H1 (cell line): ENCODE results near the gene CFAP161. TPM values are rescaled to one million over a fixed set of nuclear protein-coding genes. Genes with fewer than 3 reads are reported as not detected.

Experiments used
- CTCF ChIA-PET: fragments of 300-600 bp; sonication (Branson Sonifier 250); formaldehyde crosslinking; loops from one replicate; lab custom pipeline; 2021; ENCODE audit not compliant: partially characterized antibody; lab: Charles Lee
- POLR2A ChIA-PET: fragments of 300-600 bp; sonication (Branson Sonifier 250); formaldehyde crosslinking; loops from one replicate; lab custom pipeline; 2021; ENCODE audit warnings: inconsistent platforms; ENCODE audit not compliant: partially characterized antibody; lab: Charles Lee
- DNase-seq, 2 experiments: peaks; one replicate each; pipeline versions ENCODE4 v3.0.0 to v3.0.0-alpha.2; 2010 to 2022; ENCODE audit warnings: low spot score in 2 of 2, low read depth in 1 of 2, mixed read lengths in 1 of 2
- FAIRE-seq: peaks from 2 replicates; lab custom pipeline; 2011; peaks lifted over from hg19 to GRCh38; lab: Jason Lieb, UNC
- H2AFZ ChIP-seq: 2 replicates; pipeline ENCODE4 v1.8.1; 2012; ENCODE audit warnings: low read length, inconsistent platforms
- H2AK5ac ChIP-seq: 2 replicates; pipeline ENCODE4 v1.6.1; 2013; ENCODE audit warnings: low read depth, low read length
- H2BK120ac ChIP-seq: replicated peaks from 2 replicates; pipeline ENCODE3; 2013; ENCODE audit warnings: low read depth, low read length, inconsistent platforms
- H2BK12ac ChIP-seq: 2 replicates; pipeline ENCODE4 v1.6.1; 2013; ENCODE audit warnings: low read depth, low read length
- H2BK15ac ChIP-seq: 2 replicates; pipeline ENCODE4 v1.6.1; 2013; ENCODE audit warnings: low read length
- H2BK20ac ChIP-seq: 2 replicates; pipeline ENCODE4 v1.6.1; 2013; ENCODE audit warnings: low read length
- H2BK5ac ChIP-seq: 2 replicates; pipeline ENCODE4 v1.6.1; 2013; ENCODE audit warnings: low read depth, low read length
- H3K14ac ChIP-seq: 2 replicates; pipeline ENCODE4 v1.6.1; 2013; ENCODE audit warnings: inconsistent platforms; ENCODE audit not compliant: insufficient read length
- H3K18ac ChIP-seq: 2 replicates; pipeline ENCODE4 v1.6.1; 2013; ENCODE audit warnings: low read length; ENCODE audit errors: extremely low read depth
- H3K23ac ChIP-seq: 2 replicates; pipeline ENCODE4 v1.6.1; 2013; ENCODE audit warnings: inconsistent platforms; ENCODE audit not compliant: insufficient read length
- H3K23me2 ChIP-seq: 2 replicates; pipeline ENCODE4 v1.6.1; 2013; ENCODE audit warnings: low read depth, low read length
- H3K27ac ChIP-seq: 2 replicates; pipeline ENCODE4 v1.6.1; 2011; ENCODE audit warnings: low read depth, low read length, inconsistent platforms
- H3K27me3 ChIP-seq, 4 experiments: replicated peaks in 1 of 4; 1 replicate in 1 of 4; 2 replicates in 3 of 4; pipeline versions ENCODE4 v1.6.1 to v1.8.1; 2011 to 2013; ENCODE audit warnings: low read length in 3 of 4, mild to moderate bottlenecking in 3 of 4, inconsistent platforms in 2 of 4, mixed read lengths in 2 of 4, moderate library complexity in 1 of 4; ENCODE audit not compliant: control insufficient read depth in 3 of 4, insufficient read depth in 3 of 4; ENCODE audit errors: extremely low read depth in 1 of 4
- H3K36me3 ChIP-seq, 4 experiments: 2 replicates each; pipeline versions ENCODE4 v1.6.1 to v1.8.1; 2011 to 2013; ENCODE audit warnings: mild to moderate bottlenecking in 4 of 4, low read length in 3 of 4, moderate library complexity in 2 of 4, control low read depth in 1 of 4, inconsistent platforms in 1 of 4; ENCODE audit not compliant: insufficient read depth in 4 of 4, control insufficient read depth in 2 of 4
- H3K4ac ChIP-seq: replicated peaks from 2 replicates; pipeline ENCODE3; 2013; ENCODE audit warnings: low read length, low read depth, mixed read lengths, inconsistent platforms; ENCODE audit not compliant: insufficient read length
- H3K4me1 ChIP-seq, 4 experiments: replicated peaks in 1 of 4; 1 replicate in 1 of 4; 2 replicates in 3 of 4; pipeline versions ENCODE4 v1.6.1 to v1.8.1; 2011 to 2013; ENCODE audit warnings: low read length in 3 of 4, inconsistent platforms in 2 of 4, mixed read lengths in 1 of 4; ENCODE audit not compliant: insufficient read depth in 4 of 4, control insufficient read depth in 3 of 4
- H3K4me2 ChIP-seq, 2 experiments: 2 replicates each; pipeline versions ENCODE4 v1.6.1 to v1.8.1; 2011 to 2013; ENCODE audit warnings: low read depth in 2 of 2, low read length in 2 of 2, control low read depth in 1 of 2, inconsistent platforms in 1 of 2, mild to moderate bottlenecking in 1 of 2; ENCODE audit not compliant: insufficient read depth in 1 of 2
- H3K4me3 ChIP-seq, 4 experiments: fragments of 200-600, 300-600 bp in 1 of 4; sonication (generic), shearing (Covaris generic), sonication (Bioruptor Twin) in 1 of 4; 2 replicates each; pipeline versions ENCODE4 v1.5.1 to v1.8.1; 2011 to 2016; ENCODE audit warnings: low read length in 4 of 4, low read depth in 3 of 4, control low read depth in 2 of 4, inconsistent platforms in 2 of 4, mild to moderate bottlenecking in 2 of 4, mixed read lengths in 1 of 4, moderate library complexity in 1 of 4; ENCODE audit not compliant: insufficient read depth in 2 of 4; ENCODE audit errors: extremely low read depth in 1 of 4
- H3K56ac ChIP-seq: replicated peaks from 2 replicates; pipeline ENCODE3; 2013; ENCODE audit warnings: low read depth, mild to moderate bottlenecking, mixed read lengths, low read length, inconsistent platforms; ENCODE audit not compliant: insufficient read length
- H3K79me1 ChIP-seq: 2 replicates; pipeline ENCODE4 v1.6.1; 2013; ENCODE audit warnings: low read depth, low read length, control low read depth
- H3K79me2 ChIP-seq, 2 experiments: 2 replicates each; pipeline versions ENCODE4 v1.6.1 to v1.8.1; 2012 to 2013; ENCODE audit warnings: low read length in 2 of 2, mild to moderate bottlenecking in 2 of 2, inconsistent platforms in 1 of 2; ENCODE audit not compliant: insufficient read depth in 2 of 2, control insufficient read depth in 1 of 2
- H3K9ac ChIP-seq, 4 experiments: replicated peaks in 1 of 4; 1 replicate in 1 of 4; 2 replicates in 3 of 4; pipeline versions ENCODE4 v1.6.1 to v1.8.1; 2011 to 2013; ENCODE audit warnings: low read depth in 3 of 4, low read length in 3 of 4, control low read depth in 2 of 4, mild to moderate bottlenecking in 2 of 4, moderate library complexity in 2 of 4, inconsistent platforms in 1 of 4; ENCODE audit errors: extremely low read depth in 1 of 4
- H3K9me3 ChIP-seq, 2 experiments: 2 replicates each; pipeline versions ENCODE4 v1.6.1 to v1.8.1; 2012 to 2013; ENCODE audit warnings: mild to moderate bottlenecking in 2 of 2, moderate library complexity in 2 of 2, control low read depth in 1 of 2, inconsistent platforms in 1 of 2, low read depth in 1 of 2, low read length in 1 of 2, mixed read lengths in 1 of 2; ENCODE audit not compliant: insufficient read depth in 2 of 2
- H4K20me1 ChIP-seq, 2 experiments: replicated peaks in 1 of 2; 2 replicates each; pipeline versions ENCODE3 to v1.8.1; 2011 to 2013; ENCODE audit warnings: inconsistent platforms in 2 of 2, low read length in 2 of 2, mild to moderate bottlenecking in 1 of 2; ENCODE audit not compliant: insufficient read depth in 2 of 2, control insufficient read depth in 1 of 2
- H4K5ac ChIP-seq: 2 replicates; pipeline ENCODE4 v1.6.1; 2013; ENCODE audit warnings: low read length, low read depth, mixed read lengths, inconsistent platforms; ENCODE audit not compliant: insufficient read length
- H4K8ac ChIP-seq: 2 replicates; pipeline ENCODE4 v1.8.0; 2013; ENCODE audit warnings: mild to moderate bottlenecking, moderate library complexity, low read length, inconsistent platforms; ENCODE audit not compliant: insufficient read depth; ENCODE audit errors: extremely low read depth
- H4K91ac ChIP-seq: replicated peaks from 2 replicates; pipeline ENCODE3; 2013; ENCODE audit warnings: low read length, mixed read lengths, inconsistent platforms; ENCODE audit not compliant: insufficient read length
- BRCA1 ChIP-seq: IDR thresholded peaks from 2 replicates; pipeline ENCODE4 v1.6.1; 2012; ENCODE audit warnings: low read depth, low read length, improper control_type of control experiment
- CBX5 ChIP-seq: fragments of 300-800, 300-1000 bp; sonication (generic); IDR thresholded peaks from 2 replicates; pipeline ENCODE4 v1.7.1; 2016; ENCODE audit warnings: antibody characterized with exemption, low read length, low read depth
- EP300 ChIP-seq, 2 experiments: IDR thresholded peaks; 1 replicate in 1 of 2; 2 replicates in 1 of 2; pipeline ENCODE4 v1.6.1; 2011 to 2012; ENCODE audit warnings: low read depth in 2 of 2, low read length in 2 of 2, mild to moderate bottlenecking in 2 of 2, borderline replicate concordance in 1 of 2, inconsistent platforms in 1 of 2, moderate library complexity in 1 of 2
- HDAC6 ChIP-seq: IDR thresholded peaks from one replicate; pipeline ENCODE4 v1.7.1; 2012; ENCODE audit warnings: low read depth, mild to moderate bottlenecking, inconsistent platforms, low read length, moderate library complexity
- POLR2A ChIP-seq, 2 experiments: IDR thresholded peaks; 1 replicate in 1 of 2; 2 replicates in 1 of 2; pipeline ENCODE4 v1.6.1; 2011; ENCODE audit warnings: low read depth in 2 of 2, low read length in 2 of 2, mild to moderate bottlenecking in 2 of 2; ENCODE audit errors: control extremely low read depth in 1 of 2
- SIN3A ChIP-seq, 2 experiments: IDR thresholded peaks in 1 of 2; conservative IDR thresholded peaks in 1 of 2; 2 replicates each; pipeline ENCODE4 v1.6.1; 2011 to 2012; ENCODE audit warnings: low read length in 2 of 2, improper control_type of control experiment in 1 of 2, low read depth in 1 of 2, mild to moderate bottlenecking in 1 of 2
- YY1 ChIP-seq: IDR thresholded peaks from 2 replicates; pipeline ENCODE4 v1.6.1; 2011; ENCODE audit warnings: low read depth, mild to moderate bottlenecking, low read length
- ZNF274 ChIP-seq: IDR thresholded peaks from 2 replicates; pipeline ENCODE4 v1.7.0; 2012; ENCODE audit warnings: low read length, borderline replicate concordance; ENCODE audit errors: extremely low read depth
- WGBS, 2 experiments: shearing (Covaris generic) in 1 of 2; methylation state at CpG; one replicate each; pipeline versions ENCODE4 v1.1.6 to v1.1.7; 2013 to 2015; ENCODE audit warnings: low lambda C conversion rate in 2 of 2, mixed read lengths in 2 of 2, inconsistent platforms in 1 of 2, low coverage in 1 of 2, missing lambda C conversion rate in 1 of 2; ENCODE audit not compliant: insufficient replicate concordance in 2 of 2, insufficient coverage in 1 of 2, insufficient read length in 1 of 2; ENCODE audit errors: extremely low coverage in 1 of 2, missing lambda C conversion rate in 1 of 2; 5-methylcytosine and 5-hydroxymethylcytosine counted together
- polyA plus RNA-seq, 7 experiments: library from polyadenylated mRNA; depleted of rRNA in 3 of 7; stranded (reverse) in 5 of 7; unstranded in 2 of 7; fragments of >200 nt in 5 of 7; fragments of 200-250 nt in 2 of 7; gene quantifications; 1 replicate in 5 of 7; 2 replicates in 1 of 7; 4 replicates in 1 of 7; pipeline versions ENCODE4 v1.2.1 to v1.2.3, GENCODE V29; 2011 to 2013; ENCODE audit warnings: missing spikeins in 2 of 7, mixed read lengths in 2 of 7
- total RNA-seq: library from RNA; stranded (reverse); fragmentation: NEBNext Ultra II Directional; extraction: Animal tissue kit (Norgen Biotek cat#: 25700); gene quantifications from 2 replicates; pipeline ENCODE4 v1.2.1, GENCODE V29; 2021
- TF ChIP-seq, protein P1 (sequence below): IDR thresholded peaks from 2 replicates; pipeline ENCODE4 v1.6.1; 2012; ENCODE audit warnings: low read length, inconsistent platforms
- TF ChIP-seq, protein P2 (sequence below): IDR thresholded peaks from 2 replicates; pipeline ENCODE4 v1.6.1; 2011; ENCODE audit warnings: low read length, improper control_type of control experiment
- TF ChIP-seq, protein P3 (sequence below): IDR thresholded peaks from 2 replicates; pipeline ENCODE4 v1.6.1; 2012; ENCODE audit warnings: inconsistent platforms

The CFAP161 gene
- total and polyA plus RNA-seq, 2 of the 8 experiments (the other 6 are each of a cell fraction or from before 2014, with no cell fraction given): 0.05 TPM; not detected in 1

DNA sequence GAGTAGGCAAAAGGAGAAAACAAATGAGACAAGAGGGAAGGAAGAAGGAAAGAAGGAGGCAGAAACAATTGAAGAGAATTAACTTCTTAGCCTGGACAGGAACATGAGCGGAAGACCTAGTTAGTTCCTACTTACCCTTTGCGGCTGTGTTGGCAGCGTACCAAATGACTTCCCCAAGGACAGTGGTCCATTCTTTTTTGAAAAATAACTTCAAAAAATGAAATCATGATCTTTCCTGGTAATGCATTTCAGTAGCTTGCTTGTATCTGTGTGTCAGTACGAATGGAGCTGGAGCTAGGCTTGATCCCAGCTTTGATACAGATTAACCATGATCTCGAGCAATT, 41.5 kb upstream of the CFAP161 start:
- Histone ChIP-seq H3K14ac (no peak overlapping the region), H3K56ac (no peak overlapping the region), H3K23ac (no peak overlapping the region), H3K23me2 (peaks cover 1% of the 10 kb centered on the region; the same call in 1 of the 2 replicates), H3K27me3 (no peaks in the 10 kb centered on the region), H2AFZ (no peak overlapping the region), H2BK20ac (no peak overlapping the region), H4K20me1 (no peaks in the 10 kb centered on the region), H3K4me1 (no peaks in the 10 kb centered on the region), H2BK15ac (no peak overlapping the region), H3K4me3 (no peak overlapping the region), H4K5ac (no peak overlapping the region), H3K4me2 (no peak overlapping the region), H3K79me2 (no peaks in the 10 kb centered on the region), H3K79me1 (no peaks in the 10 kb centered on the region), H3K4ac (no peak overlapping the region), H4K91ac (no peak overlapping the region), H3K9ac (no peak overlapping the region), H2AK5ac (no peak overlapping the region), H3K9me3 (no peaks in the 10 kb centered on the region), H4K8ac (no peak overlapping the region), H3K27ac (no peak overlapping the region), H2BK12ac (no peak overlapping the region), H3K18ac (no peak overlapping the region), H2BK5ac (no peak overlapping the region), H2BK120ac (no peak overlapping the region), H3K36me3 (no peaks in the 10 kb centered on the region)
- ChIA-PET POLR2A (interaction anchor here (0.6 kb wide), 1 partner anchor 17 kb away, joined by 3 read pairs; no protein-coding TSS in a partner anchor), CTCF (interaction anchor here (0.7 to 1.8 kb wide), 6 partner anchors 11 to 783 kb away, joined by 3 to 4 read pairs (median 3); no protein-coding TSS in a partner anchor)
- FAIRE-seq (no peak), DNase-seq (no peak)
- 84% methylated on average over 5 of the region's 5 CpGs; no CpG with 5 or more reads in 1 of the 2 experiments for WGBS, 2 experiments
- TF ChIP-seq YY1 (no peak), CBX5 (no peak), ZNF274 (no peak), SIN3A (conservative IDR thresholded peaks at IDR 0.05 in 1 of 2, IDR thresholded peaks at IDR 0.05 in 1 of 2; ENCODE audit: low read depth in 1 of 2, low read length in 2 of 2) (no peak), BRCA1 (no peak), HDAC6 (no peak), POLR2A (IDR thresholded peaks at IDR 0.05; ENCODE audit: control extremely low read depth in 1 of 2, low read depth in 2 of 2, low read length in 2 of 2) (no peak), EP300 (IDR thresholded peaks at IDR 0.05; ENCODE audit: borderline replicate concordance in 1 of 2, low read depth in 2 of 2, low read length in 2 of 2) (no peak)
- TF ChIP-seq, protein P1, sequence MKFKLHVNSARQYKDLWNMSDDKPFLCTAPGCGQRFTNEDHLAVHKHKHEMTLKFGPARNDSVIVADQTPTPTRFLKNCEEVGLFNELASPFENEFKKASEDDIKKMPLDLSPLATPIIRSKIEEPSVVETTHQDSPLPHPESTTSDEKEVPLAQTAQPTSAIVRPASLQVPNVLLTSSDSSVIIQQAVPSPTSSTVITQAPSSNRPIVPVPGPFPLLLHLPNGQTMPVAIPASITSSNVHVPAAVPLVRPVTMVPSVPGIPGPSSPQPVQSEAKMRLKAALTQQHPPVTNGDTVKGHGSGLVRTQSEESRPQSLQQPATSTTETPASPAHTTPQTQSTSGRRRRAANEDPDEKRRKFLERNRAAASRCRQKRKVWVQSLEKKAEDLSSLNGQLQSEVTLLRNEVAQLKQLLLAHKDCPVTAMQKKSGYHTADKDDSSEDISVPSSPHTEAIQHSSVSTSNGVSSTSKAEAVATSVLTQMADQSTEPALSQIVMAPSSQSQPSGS: no peak
- TF ChIP-seq, protein P2, sequence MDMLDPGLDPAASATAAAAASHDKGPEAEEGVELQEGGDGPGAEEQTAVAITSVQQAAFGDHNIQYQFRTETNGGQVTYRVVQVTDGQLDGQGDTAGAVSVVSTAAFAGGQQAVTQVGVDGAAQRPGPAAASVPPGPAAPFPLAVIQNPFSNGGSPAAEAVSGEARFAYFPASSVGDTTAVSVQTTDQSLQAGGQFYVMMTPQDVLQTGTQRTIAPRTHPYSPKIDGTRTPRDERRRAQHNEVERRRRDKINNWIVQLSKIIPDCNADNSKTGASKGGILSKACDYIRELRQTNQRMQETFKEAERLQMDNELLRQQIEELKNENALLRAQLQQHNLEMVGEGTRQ: no peak
- TF ChIP-seq, protein P3, sequence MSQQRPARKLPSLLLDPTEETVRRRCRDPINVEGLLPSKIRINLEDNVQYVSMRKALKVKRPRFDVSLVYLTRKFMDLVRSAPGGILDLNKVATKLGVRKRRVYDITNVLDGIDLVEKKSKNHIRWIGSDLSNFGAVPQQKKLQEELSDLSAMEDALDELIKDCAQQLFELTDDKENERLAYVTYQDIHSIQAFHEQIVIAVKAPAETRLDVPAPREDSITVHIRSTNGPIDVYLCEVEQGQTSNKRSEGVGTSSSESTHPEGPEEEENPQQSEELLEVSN: no peak
